NT2/D1 (cell line): Measurements from ENCODE around the gene KIAA0930.

ENCODE experiments used
- DNase-seq: peaks from one replicate; pipeline ENCODE4 v3.0.0-alpha.2; 2011; ENCODE audit warnings: low read depth, low spot score
- H3K27me3 ChIP-seq: 2 replicates; pipeline ENCODE4 v1.6.0; 2011; ENCODE audit warnings: mild to moderate bottlenecking; ENCODE audit not compliant: insufficient read length, insufficient read depth
- H3K36me3 ChIP-seq: 2 replicates; pipeline ENCODE4 v1.6.1; 2011; ENCODE audit warnings: mild to moderate bottlenecking, low read length, mixed read lengths; ENCODE audit not compliant: insufficient read depth, insufficient read length
- H3K4me1 ChIP-seq: 2 replicates; pipeline ENCODE4 v1.5.1; 2011; ENCODE audit not compliant: insufficient read depth, insufficient read length
- H3K4me3 ChIP-seq: 2 replicates; pipeline ENCODE4 v1.5.1; 2011; ENCODE audit warnings: low read depth; ENCODE audit not compliant: insufficient read length
- H3K9ac ChIP-seq: 2 replicates; pipeline ENCODE4 v1.6.0; 2011; ENCODE audit warnings: low read depth; ENCODE audit not compliant: insufficient read length
- H3K9me3 ChIP-seq: 2 replicates; pipeline ENCODE4 v1.5.1; 2011; ENCODE audit warnings: mild to moderate bottlenecking, low read length; ENCODE audit not compliant: insufficient read depth
- SUZ12 ChIP-seq: IDR thresholded peaks from 2 replicates; pipeline ENCODE4 v1.6.1; 2011; ENCODE audit not compliant: insufficient read length, insufficient read depth; ENCODE audit errors: extremely low read depth
- YY1 ChIP-seq: IDR thresholded peaks from 2 replicates; pipeline ENCODE4 v1.6.1; 2011; ENCODE audit not compliant: insufficient read length, insufficient read depth
- ZNF274 ChIP-seq: IDR thresholded peaks from 2 replicates; pipeline ENCODE4 v1.6.1; 2011; ENCODE audit warnings: mild to moderate bottlenecking, low read depth, low read length

The KIAA0930 gene

DNA sequence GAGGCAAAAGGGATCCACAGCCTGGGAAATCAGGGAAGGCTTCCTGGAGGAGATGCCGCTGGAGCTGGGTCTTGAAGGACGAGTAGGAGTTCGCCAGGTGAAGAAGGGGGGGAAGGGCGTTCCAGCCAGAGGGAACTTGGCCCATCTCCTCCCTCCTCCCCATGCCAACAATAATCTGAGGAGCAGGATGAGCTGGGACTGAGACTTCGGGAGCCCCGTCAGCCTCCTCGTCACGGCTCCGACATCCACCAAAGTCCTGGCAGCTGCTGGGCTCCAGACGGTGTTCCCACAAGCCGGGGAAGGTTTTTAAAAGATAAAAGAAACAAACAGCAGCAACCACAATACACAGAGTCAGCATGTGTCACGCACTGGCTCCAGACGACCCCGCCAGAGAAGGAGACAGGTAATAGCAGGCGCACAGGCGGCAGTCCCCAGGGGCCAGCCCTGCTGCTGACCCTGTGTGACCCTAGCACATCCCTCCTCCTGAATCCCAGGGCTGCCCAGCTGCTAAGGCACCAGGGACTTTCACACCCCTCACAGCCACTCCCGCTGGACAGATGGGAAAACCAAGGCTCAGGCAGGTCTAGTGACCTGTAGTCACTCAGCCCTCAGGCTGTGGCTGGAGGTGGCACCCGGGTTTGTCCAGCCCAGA is 39.7 kb downstream of the KIAA0930 start:
- TF ChIP-seq SUZ12 (no peak), YY1 (no peak), ZNF274 (no peak)
- H3K4me3 ChIP-seq, result no peak overlapping the region
- DNase-seq, result no peak
- H3K27me3 ChIP-seq, result no peaks in the 10 kb centered on the region
- H3K36me3 ChIP-seq, result peaks cover 85% of the 10 kb centered on the region
- no peak overlapping the region for H3K9ac ChIP-seq
- no peaks in the 10 kb centered on the region for H3K9me3 ChIP-seq
- H3K4me1 ChIP-seq, result peaks cover 31% of the 10 kb centered on the region

DNA sequence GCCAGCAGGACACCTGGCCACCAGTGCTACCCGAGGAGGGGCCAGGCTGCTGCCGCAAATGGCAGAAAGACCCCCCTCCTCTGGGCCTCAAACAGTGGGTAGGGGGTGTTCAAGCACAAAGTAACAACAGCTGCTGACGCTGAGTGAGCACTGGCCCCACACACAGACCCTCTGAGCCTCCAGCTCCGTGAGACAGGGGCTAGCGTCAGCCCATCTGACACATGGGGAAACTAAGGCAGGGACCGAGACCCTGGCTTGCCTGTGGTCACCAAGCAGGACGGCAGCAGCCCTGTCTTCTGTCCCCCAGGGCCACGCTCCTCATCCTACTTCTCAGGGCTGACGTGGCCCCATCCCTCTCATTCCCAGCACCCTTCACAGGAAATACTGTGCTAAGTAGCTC is 40.5 kb downstream of the KIAA0930 start:
- Histone ChIP-seq H3K36me3 (peaks cover 86% of the 10 kb centered on the region), H3K4me3 (no peak overlapping the region), H3K9me3 (no peaks in the 10 kb centered on the region), H3K4me1 (peaks cover 31% of the 10 kb centered on the region), H3K9ac (no peak overlapping the region), H3K27me3 (no peaks in the 10 kb centered on the region)
- TF ChIP-seq SUZ12, result no peak
- TF ChIP-seq YY1, result no peak
- no peak for TF ChIP-seq ZNF274
- no peak for DNase-seq

DNA sequence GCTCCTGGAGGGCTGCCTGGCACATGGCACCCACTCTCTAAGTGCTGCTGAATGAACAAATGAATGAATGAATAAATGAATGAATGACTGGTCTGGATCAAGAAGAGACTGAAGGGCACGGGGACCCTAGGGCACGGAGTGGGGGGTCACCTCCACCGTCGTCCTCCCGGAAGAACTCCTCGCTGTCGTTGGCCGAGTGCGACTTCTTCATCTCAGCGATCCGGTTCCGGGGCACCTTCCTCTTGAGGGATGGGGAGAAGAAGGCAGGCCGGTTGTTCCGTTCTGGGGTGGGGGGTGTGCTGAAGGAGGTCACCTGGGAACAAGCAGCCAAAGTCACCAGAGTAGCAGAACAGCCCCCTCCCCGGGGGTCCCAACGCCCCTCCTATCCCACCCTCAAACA is 41.0 kb downstream of the KIAA0930 start:
- Histone ChIP-seq H3K4me1 (peaks cover 31% of the 10 kb centered on the region), H3K36me3 (peaks cover 86% of the 10 kb centered on the region), H3K27me3 (no peaks in the 10 kb centered on the region), H3K9ac (no peak overlapping the region), H3K9me3 (no peaks in the 10 kb centered on the region), H3K4me3 (no peak overlapping the region)
- TF ChIP-seq YY1, result no peak
- no peak for TF ChIP-seq ZNF274
- no peak for TF ChIP-seq SUZ12
- DNase-seq, result no peak

DNA sequence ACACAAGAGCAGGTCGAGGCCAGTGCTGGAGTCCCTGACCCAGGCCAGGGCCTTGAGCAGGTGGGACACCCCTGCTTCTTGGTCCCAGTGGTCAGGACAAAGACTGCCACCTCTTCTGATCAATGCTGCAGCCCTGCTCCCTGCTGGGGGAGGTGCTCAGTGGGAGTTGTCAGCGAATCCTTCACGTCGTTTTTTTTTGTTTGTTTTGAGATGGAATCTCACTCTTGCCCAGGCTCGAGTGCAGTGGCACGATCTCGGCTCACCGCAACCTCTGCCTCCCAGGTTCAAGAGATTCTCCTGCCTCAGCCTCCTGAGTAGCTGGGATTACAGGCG is 42.3 kb downstream of the KIAA0930 start:
- no peak for DNase-seq
- no peaks in the 10 kb centered on the region for H3K27me3 ChIP-seq
- TF ChIP-seq ZNF274, result no peak
- no peak for TF ChIP-seq SUZ12
- TF ChIP-seq YY1, result no peak
- H3K4me1 ChIP-seq, result peaks cover 31% of the 10 kb centered on the region
- no peaks in the 10 kb centered on the region for H3K9me3 ChIP-seq
- no peak overlapping the region for H3K9ac ChIP-seq
- peaks cover 80% of the 10 kb centered on the region for H3K36me3 ChIP-seq
- no peak overlapping the region for H3K4me3 ChIP-seq

DNA sequence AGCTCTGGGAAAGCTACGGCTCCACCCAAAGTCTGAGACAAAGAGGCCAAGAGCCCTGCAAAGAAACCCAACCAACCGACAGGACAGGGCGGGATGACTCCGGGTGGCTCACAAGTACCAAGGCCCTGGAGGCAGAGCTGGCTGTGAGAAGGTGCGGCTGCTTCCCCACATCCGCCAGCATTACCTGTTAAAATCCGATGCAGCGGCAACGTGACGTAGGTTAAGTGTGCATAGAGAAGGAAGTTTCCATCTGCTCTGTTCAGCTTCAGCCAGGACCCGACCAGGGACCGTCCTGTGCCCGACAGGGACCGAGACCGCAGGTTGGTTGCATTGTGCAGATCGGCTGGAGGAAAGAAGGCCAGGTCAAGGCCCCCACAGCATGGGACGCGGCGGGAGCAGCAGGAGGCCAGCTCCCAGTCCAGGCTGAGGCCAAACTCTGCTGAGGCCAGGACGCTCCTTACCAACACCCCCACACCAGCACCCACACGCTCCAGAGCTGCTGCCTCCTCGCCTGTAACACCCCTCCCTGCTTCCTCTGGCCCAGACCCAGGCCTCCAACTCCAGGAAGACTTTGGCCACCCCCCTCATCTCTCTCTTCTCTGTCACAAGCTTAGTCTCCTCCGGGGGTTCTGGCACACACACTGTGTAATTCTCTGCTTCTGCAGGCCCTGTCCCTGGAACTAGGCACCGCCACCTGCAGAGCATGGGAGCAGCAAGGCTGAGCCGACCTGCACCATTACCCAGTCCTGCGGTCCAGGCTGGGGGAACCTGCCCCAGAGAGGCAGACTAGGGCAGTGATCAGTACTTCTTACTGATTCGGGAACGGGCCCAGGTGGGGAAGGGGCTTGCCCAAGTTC is 42.9 kb downstream of the KIAA0930 start:
- TF ChIP-seq SUZ12 (no peak), YY1 (no peak), ZNF274 (no peak)
- Histone ChIP-seq H3K9me3 (no peaks in the 10 kb centered on the region), H3K4me3 (no peak overlapping the region), H3K9ac (no peak overlapping the region), H3K4me1 (peaks cover 31% of the 10 kb centered on the region), H3K27me3 (no peaks in the 10 kb centered on the region), H3K36me3 (peaks cover 74% of the 10 kb centered on the region)
- DNase-seq, result no peak

DNA sequence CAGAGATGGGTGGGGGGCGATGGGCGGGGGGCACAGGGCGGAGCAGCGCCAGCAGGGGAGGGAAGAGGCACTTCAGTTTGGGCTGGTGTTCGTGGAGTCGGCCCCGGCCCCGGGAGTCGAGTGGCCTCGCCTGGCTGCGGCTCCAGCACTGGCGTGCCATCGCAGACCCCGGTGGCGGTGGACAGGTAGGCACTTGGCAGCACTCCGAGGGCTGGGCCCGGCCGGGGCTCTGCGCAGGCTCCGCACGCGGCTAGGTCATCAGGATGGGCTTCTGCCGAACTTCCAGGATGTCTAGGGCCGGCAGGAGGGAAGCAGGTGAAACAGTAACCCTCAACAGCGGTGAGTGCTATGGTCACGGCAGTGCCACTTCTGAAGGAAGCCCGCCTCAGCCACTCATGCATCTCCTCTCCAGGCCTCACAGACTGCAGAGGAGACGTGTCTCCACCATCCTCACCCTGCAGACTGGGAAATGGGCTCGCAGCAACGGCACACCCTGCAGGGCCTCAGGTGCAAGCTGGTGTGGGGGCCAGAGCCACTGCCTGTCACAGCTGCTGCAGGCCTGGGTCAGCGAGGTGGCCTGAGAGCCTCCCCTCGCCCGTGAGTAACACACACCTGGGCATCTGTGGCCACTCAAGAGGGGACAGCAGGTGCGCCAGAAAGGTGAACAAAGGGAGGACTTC is 43.6 kb downstream of the KIAA0930 start:
- Histone ChIP-seq H3K4me1 (peaks cover 31% of the 10 kb centered on the region), H3K36me3 (peaks cover 67% of the 10 kb centered on the region), H3K9ac (no peak overlapping the region), H3K4me3 (no peak overlapping the region), H3K27me3 (no peaks in the 10 kb centered on the region), H3K9me3 (no peaks in the 10 kb centered on the region)
- no peak for TF ChIP-seq SUZ12
- TF ChIP-seq YY1, result no peak
- TF ChIP-seq ZNF274, result no peak
- DNase-seq, result no peak

DNA sequence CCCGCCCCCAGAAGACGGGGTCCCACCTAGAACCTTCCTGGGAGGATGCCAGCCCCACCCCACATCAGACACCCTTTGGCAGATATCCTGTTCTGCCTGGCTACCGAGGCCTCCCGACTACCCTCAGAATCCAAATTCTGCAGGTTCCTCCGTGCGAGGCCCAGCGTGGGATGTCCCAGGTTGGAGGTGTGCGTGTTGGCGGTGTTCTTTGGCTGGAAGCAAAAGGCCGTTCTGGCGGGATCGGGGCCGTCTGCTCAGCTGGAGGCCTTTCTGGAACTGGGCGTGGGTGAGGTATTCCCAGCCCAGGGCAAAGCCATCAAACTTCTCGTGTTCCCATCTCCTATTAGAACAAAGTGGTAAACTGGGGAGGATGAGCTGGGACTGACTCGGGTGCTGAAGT is 44.4 kb downstream of the KIAA0930 start:
- no peaks in the 10 kb centered on the region for H3K9me3 ChIP-seq
- no peak for DNase-seq
- peaks cover 63% of the 10 kb centered on the region for H3K36me3 ChIP-seq
- H3K4me3 ChIP-seq, result no peak overlapping the region
- no peak overlapping the region for H3K9ac ChIP-seq
- no peaks in the 10 kb centered on the region for H3K27me3 ChIP-seq
- TF ChIP-seq YY1, result no peak
- no peak for TF ChIP-seq ZNF274
- no peak for TF ChIP-seq SUZ12
- H3K4me1 ChIP-seq, result peaks cover 31% of the 10 kb centered on the region

DNA sequence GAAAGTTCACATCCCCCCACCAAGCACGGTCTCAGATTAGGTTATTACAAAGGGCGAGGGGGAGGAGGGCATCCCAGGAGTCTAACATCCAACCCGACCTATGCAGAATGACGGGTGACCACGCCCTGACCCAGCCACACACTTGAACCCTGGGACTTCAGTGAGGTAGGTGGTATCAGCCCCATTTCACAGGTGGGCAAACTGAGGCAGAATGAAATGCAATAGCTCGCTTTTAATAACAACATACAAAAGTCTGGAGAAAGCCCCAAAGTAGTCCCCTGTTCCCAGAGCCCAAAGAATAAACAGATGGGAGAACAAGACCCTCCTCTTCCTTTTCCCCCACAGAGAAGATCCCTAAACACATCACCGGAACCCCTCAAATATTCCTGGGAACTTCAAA is 45.1 kb downstream of the KIAA0930 start:
- TF ChIP-seq SUZ12 (no peak), YY1 (no peak), ZNF274 (no peak)
- H3K4me1 ChIP-seq, result peaks cover 28% of the 10 kb centered on the region
- no peaks in the 10 kb centered on the region for H3K27me3 ChIP-seq
- no peaks in the 10 kb centered on the region for H3K9me3 ChIP-seq
- H3K4me3 ChIP-seq, result no peak overlapping the region
- peaks cover 63% of the 10 kb centered on the region for H3K36me3 ChIP-seq
- DNase-seq, result no peak
- no peak overlapping the region for H3K9ac ChIP-seq
